Stimulated activated memory B cell treated with anti-CD40 and anti-IgM and Interleukin-4, amounts not matched to agents 10 μg/mL and 1 μg/mL and 100 μg/mL, for 72 hours (primary cell): ENCODE results near the gene FBXW11.
"Not testable (repeated sequence)": the region's sequence is repeated elsewhere in the genome, so short reads cannot be mapped to it uniquely, and the experiment has no call there.

Experiments
- ATAC-seq: fragments of 150-1000 bp; cut with Tn5 transposase; 2 replicates; pipeline ENCODE4 v1.10.0; 2021
- H3K27ac Mint-ChIP-seq: one replicate; pipeline ENCODE4 v1.8.0; 2022; ENCODE audit warnings: mild to moderate bottlenecking, mixed read lengths
- H3K27me3 Mint-ChIP-seq: one replicate; pipeline ENCODE4 v1.8.0; 2022; ENCODE audit warnings: mixed read lengths
- H3K36me3 Mint-ChIP-seq: one replicate; pipeline ENCODE4 v1.8.0; 2022; ENCODE audit warnings: mixed read lengths
- H3K4me1 Mint-ChIP-seq: one replicate; pipeline ENCODE4 v1.8.0; 2022; ENCODE audit warnings: mixed read lengths
- H3K4me3 Mint-ChIP-seq: one replicate; pipeline ENCODE4 v1.8.0; 2022; ENCODE audit warnings: mild to moderate bottlenecking, moderate library complexity, mixed read lengths
- H3K9me3 Mint-ChIP-seq: one replicate; pipeline ENCODE4 v1.8.0; 2022; ENCODE audit warnings: mixed read lengths

The FBXW11 gene

DNA sequence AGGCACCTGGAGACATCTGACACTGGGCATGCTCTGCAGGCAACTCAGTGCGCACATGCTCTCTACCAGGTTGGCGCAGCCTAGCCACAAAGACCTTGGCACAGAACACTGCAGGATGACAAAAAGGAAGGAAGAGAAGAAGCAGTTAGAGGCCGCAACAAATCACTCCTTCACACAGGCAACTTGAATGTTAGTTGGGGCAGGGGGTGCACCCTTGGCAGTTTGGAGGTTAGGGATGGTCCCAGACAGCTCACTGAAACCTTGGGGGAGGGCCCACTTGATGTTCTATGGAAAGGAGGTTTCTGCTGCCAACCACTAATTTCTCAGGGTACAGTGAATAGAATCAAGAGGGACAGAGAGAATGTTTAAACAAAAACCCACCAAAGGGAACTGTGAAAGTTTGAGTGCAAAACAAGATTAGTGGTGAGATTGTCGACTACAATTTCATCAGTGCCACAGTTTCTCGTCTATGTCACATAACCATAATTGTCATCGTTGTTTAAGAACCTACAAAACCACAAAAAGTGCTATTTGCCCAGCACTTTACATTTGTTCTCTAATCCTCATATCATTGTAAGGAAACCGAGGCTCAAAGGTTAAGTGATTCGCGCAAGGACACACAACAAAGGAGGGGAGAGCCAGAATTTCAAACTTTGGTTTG, 48.7 kb downstream of the FBXW11 start:
- Mint-ChIP-seq H3K27ac (peak overlapping the region; percentile 73), H3K9me3 (no peaks in the 10 kb centered on the region), H3K4me3 (peak overlapping the region; percentile 25), H3K36me3 (peaks cover 1% of the 10 kb centered on the region), H3K4me1 (peaks cover 77% of the 10 kb centered on the region), H3K27me3 (no peaks in the 10 kb centered on the region)
- peak; percentile 88 for ATAC-seq

DNA sequence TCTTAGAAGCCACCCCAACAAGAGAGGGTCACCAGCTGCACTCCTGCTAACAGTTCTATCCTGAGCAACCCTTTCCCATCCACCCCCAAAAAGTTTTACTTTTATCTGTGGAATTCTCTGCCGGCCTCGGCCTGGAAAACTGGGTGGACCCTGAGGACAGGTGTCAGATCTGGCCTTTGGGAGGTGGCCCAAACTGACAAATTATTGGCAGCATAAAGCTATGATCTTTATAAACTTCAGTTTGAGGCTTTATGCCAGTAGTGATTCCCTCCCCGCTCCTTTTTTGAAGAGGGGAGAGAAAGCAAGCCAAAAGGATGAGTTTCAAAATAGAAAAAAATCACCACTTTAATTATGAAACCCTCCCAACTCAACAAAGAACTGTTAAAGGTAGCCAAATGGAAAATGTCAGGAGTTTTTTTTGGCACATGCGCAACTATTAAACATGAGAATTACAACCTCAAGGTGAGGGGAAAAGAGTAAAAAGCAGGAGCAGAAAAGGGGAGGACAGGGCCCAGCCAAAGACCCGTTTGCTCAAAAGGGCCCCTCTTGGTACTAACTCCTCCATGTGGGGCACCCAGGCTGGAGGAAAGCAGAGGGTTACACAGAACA, 49.4 kb downstream of the FBXW11 start:
- no peak for ATAC-seq
- Mint-ChIP-seq H3K9me3 (no peaks in the 10 kb centered on the region), H3K4me1 (peaks cover 70% of the 10 kb centered on the region), H3K27ac (peak overlapping the region; percentile 73), H3K36me3 (no peaks in the 10 kb centered on the region), H3K27me3 (no peaks in the 10 kb centered on the region), H3K4me3 (peak overlapping the region; percentile 5)

DNA sequence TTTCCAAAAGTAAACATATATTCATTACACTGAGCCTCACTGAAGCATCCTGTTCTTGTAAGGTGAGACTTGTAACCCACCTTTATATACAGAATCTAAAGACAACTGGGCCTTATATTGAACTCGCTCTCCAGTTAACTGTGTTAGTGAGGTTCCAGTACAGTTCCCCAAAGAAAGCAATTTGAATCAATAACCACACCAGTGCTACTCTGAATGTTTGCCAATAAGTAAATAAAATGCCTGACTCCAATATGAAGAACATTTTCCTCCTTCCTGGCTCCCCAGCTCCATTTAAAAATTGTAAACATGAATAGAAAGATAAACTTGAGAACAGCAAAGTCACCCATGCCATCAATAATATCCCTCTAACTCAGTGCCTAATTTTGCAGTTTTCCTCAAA, 50.1 kb downstream of the FBXW11 start:
- ATAC-seq: no peak
- Mint-ChIP-seq H3K27ac (peak overlapping the region; percentile 73), H3K27me3 (no peaks in the 10 kb centered on the region), H3K36me3 (no peaks in the 10 kb centered on the region), H3K4me3 (no peak overlapping the region), H3K4me1 (peaks cover 63% of the 10 kb centered on the region), H3K9me3 (no peaks in the 10 kb centered on the region)

DNA sequence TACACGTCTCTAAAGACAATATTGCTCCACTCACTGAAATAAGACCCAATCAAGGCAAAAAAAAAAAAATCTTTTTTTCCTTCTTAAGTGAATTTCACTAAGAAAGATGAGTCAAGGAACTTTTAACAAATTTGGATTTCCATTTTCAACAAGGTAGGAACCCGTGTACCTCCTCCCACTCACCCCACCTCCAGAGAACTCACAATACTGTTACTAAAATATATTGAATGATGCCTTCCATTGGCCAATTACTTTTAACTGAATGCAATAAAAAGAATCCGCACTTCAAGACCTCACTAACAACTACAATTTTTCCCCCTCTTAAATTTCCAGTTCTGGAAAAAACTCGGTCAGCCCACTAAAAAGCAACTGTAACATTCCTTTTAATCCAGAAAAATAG, 50.7 kb downstream of the FBXW11 start:
- Mint-ChIP-seq H3K36me3 (no peaks in the 10 kb centered on the region), H3K4me3 (no peak overlapping the region), H3K27me3 (no peaks in the 10 kb centered on the region), H3K9me3 (no peaks in the 10 kb centered on the region), H3K4me1 (peaks cover 57% of the 10 kb centered on the region), H3K27ac (no peak overlapping the region)
- ATAC-seq: no peak

DNA sequence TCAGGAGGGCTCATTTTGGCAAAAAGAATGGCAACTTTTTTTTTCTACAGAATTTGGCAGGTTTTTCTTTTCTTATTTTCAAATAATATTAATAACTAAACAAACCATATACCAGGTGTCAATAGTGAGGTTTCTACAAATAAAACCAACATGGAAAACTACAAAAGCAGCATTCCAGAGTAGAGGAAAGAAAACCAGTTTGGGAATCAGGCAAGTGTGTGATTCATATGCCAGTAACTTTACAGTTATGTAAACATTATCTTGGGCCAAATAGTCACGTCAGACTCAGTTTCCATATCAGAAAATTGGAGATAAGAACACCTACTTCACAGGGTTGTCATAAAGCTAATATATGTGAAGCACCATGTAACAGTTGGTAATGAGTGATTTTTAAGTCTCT, 51.7 kb downstream of the FBXW11 start:
- H3K36me3 Mint-ChIP-seq: no peaks in the 10 kb centered on the region
- H3K9me3 Mint-ChIP-seq: no peaks in the 10 kb centered on the region
- H3K4me3 Mint-ChIP-seq: no peak overlapping the region
- H3K4me1 Mint-ChIP-seq: peaks cover 50% of the 10 kb centered on the region
- no peaks in the 10 kb centered on the region for H3K27me3 Mint-ChIP-seq
- no peak overlapping the region for H3K27ac Mint-ChIP-seq
- no peak for ATAC-seq

DNA sequence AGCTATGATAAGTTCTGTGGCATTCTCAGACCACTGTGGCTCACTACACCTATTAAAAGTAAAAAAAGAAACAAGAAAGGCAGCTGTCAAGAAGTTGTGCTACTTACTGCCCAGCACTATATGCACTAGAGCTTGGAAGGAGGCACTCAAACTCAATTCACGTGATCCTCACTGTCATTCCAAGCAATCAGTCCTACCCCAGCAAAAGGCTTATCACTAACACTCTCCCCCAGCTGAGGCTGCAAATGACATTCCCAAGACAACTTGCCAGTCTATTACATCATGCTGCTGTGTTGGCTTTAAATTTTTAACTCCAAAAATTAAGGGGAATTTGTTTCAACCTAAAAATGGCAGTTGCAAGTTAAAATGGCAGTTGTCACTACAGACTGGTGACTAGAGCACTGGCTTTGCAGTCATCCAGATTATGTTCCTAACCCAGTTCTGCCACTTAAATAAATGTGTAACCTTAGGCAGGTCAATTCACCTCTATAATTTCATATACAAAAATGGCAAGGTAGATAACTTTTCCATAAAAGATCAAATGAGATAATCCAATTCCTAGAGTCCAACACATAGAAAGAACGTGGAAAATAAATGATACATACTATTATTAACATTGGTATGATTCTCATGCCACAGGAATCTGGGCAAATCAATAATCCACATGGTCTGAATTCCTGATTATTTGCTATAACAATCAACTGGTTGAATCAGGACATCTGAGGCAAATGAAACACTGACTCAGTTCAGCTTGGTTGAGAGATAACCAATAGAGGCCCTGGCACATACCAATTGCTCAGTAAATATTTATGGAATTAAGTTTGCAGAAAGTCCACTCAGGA, 52.4 kb downstream of the FBXW11 start:
- H3K36me3 Mint-ChIP-seq: no peaks in the 10 kb centered on the region
- H3K27ac Mint-ChIP-seq: peak overlapping the region; percentile 24
- no peak for ATAC-seq
- no peak overlapping the region for H3K4me3 Mint-ChIP-seq
- H3K4me1 Mint-ChIP-seq: peaks cover 56% of the 10 kb centered on the region
- H3K9me3 Mint-ChIP-seq: no peaks in the 10 kb centered on the region
- no peaks in the 10 kb centered on the region for H3K27me3 Mint-ChIP-seq

DNA sequence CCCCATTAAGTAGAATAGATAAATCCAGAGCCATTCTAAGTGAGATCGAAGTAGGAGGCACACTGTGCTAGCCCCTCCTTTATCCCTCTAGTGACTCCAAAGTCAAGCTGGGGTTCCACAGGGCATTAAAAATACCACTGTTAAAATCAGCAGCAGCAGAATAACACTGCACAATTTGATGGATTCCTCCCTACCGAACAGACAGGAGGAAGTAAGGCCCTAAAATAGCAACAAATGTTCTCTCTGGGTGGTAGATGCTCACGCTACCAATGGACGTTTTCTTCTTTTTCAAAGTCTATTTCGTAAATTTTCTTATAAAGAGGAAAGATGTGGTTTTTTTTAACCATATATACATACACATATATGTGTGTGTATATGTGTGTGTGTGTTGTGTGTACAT, 54.4 kb downstream of the FBXW11 start:
- ATAC-seq: no peak
- no peaks in the 10 kb centered on the region for H3K27me3 Mint-ChIP-seq

DNA sequence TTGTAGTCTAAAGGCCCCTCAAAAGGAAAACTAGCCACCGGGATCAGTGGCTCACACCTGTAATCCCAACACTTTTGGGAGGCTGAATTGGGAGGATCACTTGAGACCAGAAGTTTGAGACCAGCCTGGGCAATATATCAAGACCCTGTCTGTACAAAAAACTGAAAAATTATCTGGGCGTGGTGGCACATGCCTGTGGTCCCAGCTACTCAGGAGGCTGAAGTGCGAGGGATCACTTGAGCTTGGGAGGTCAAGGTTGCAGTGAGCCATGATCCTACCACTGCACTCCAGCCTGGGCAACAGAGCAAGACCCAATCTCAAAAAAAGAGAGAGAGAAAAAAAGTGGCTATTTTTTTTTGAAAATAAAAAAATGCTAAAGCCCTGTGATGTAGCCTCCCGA, 55.2 kb downstream of the FBXW11 start:
- H3K36me3 Mint-ChIP-seq: no peaks in the 10 kb centered on the region
- no peaks in the 10 kb centered on the region for H3K9me3 Mint-ChIP-seq
- peaks cover 46% of the 10 kb centered on the region for H3K4me1 Mint-ChIP-seq
- no peak overlapping the region for H3K27ac Mint-ChIP-seq
- no peaks in the 10 kb centered on the region for H3K27me3 Mint-ChIP-seq
- no peak for ATAC-seq
- H3K4me3 Mint-ChIP-seq: no peak overlapping the region

More for the DNA sequence above, 54.4 kb downstream of the FBXW11 start:
- Mint-ChIP-seq H3K4me3 (no peak overlapping the region), H3K4me1 (peaks cover 46% of the 10 kb centered on the region), H3K27ac (no peak overlapping the region), H3K9me3 (no peaks in the 10 kb centered on the region), H3K36me3 (no peaks in the 10 kb centered on the region)

DNA sequence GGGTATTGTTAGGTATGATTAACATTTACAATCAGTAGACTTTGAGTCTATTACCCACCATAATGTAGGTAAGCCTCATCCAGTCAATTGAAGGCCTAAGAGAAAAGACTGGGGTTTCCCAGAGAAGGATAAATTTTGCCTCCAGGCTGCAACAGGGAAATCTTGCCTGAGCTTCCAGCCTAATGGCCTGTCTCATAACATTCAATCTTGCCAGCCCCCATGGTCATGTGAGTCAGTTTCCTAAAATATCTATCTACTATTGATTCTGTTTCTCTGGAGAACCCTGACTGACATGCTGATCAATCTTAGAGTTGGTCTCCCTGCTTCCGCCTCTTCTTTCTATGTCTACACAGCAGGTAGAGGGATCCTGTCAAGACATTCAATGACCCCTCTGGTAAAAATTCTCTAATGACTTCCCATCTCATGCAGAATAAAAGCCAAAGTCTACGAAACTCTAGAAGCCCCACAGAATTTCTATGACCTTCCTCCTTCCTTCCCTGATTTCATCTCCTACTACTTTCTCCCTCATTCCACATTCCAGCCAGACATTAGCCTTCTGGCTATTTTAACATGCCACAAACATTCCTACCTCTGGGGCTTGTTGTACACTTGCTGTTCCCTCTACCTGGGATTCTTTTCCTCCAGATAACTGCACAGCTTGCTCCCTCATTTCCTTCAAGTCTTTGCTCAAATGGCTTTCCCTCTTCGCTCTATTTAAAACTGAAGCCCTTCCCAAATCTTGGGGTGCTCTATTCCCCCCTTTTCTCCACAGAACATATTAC, 60.2 kb downstream of the FBXW11 start:
- no peaks in the 10 kb centered on the region for H3K27me3 Mint-ChIP-seq
- no peaks in the 10 kb centered on the region for H3K9me3 Mint-ChIP-seq
- H3K4me3 Mint-ChIP-seq: no peak overlapping the region
- H3K36me3 Mint-ChIP-seq: peaks cover 6% of the 10 kb centered on the region
- no peak for ATAC-seq
- no peak overlapping the region for H3K27ac Mint-ChIP-seq
- H3K4me1 Mint-ChIP-seq: peaks cover 57% of the 10 kb centered on the region

DNA sequence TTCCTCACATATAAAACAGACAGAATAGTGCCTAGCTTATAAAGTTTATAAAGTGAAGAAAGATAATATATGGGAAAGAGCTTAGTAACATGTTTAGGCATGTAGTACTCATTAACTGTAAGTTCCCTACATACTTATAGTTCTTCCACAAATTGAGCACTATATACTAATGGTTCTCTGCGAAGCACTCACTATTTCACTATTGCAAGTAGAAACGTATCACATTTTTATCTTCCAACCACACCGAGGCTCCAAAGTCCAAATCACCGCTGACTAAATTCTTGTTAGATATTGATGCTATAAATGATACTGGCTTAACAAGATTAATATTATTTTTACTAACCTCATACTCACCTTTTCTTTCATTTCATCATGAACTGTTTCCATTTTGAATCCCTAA, 61.0 kb downstream of the FBXW11 start:
- Mint-ChIP-seq H3K4me1 (peaks cover 64% of the 10 kb centered on the region), H3K36me3 (peaks cover 6% of the 10 kb centered on the region), H3K9me3 (no peaks in the 10 kb centered on the region), H3K27me3 (no peaks in the 10 kb centered on the region), H3K27ac (no peak overlapping the region), H3K4me3 (no peak overlapping the region)
- no peak for ATAC-seq

DNA sequence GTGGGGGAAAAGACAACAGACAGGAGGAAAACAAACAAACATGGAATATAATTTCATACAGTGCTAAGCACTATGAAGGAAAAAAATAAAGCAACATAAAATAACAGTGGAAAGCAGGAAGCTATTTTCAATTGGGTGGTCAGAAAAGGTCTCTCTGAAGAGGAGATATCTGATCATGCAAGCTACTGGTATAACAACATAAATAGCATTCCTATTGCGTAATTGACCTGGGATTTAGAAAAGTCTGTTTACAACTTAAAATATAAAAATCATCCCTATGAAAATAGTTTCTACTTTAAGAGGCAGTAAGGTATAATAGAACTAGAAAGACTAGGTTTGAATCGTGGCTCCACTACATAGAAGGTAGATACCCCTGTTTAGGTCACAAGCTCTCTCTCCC, 61.4 kb downstream of the FBXW11 start:
- peaks cover 68% of the 10 kb centered on the region for H3K4me1 Mint-ChIP-seq
- no peak for ATAC-seq
- no peaks in the 10 kb centered on the region for H3K27me3 Mint-ChIP-seq
- H3K36me3 Mint-ChIP-seq: peaks cover 6% of the 10 kb centered on the region
- no peaks in the 10 kb centered on the region for H3K9me3 Mint-ChIP-seq
- H3K4me3 Mint-ChIP-seq: no peak overlapping the region
- H3K27ac Mint-ChIP-seq: no peak overlapping the region

DNA sequence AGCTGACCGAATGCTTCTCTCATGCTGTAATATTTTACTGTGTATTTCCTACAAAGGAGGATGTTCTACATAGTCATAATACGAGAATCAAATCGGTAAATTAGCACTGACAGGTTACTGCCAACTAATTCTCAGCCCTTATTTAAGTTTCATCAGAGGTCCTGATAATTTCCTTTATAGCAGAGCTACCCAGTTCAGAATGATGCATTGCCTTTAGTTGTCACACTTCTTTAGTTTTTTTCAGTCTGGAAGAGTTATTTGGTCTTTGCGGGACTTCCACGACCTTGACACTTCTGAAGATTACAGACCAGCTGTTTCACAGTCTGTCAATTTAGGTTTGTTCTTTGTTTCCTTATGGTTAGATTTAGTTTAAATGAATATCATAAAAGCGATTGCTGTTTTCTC, 64.3 kb downstream of the FBXW11 start:
- H3K9me3 Mint-ChIP-seq, H3K36me3 Mint-ChIP-seq, H3K27me3 Mint-ChIP-seq, H3K4me3 Mint-ChIP-seq: not testable (repeated sequence)
- Mint-ChIP-seq H3K27ac (peak overlapping the region; percentile 40), H3K4me1 (peaks cover 60% of the 10 kb centered on the region)
- peak; percentile 48 for ATAC-seq

DNA sequence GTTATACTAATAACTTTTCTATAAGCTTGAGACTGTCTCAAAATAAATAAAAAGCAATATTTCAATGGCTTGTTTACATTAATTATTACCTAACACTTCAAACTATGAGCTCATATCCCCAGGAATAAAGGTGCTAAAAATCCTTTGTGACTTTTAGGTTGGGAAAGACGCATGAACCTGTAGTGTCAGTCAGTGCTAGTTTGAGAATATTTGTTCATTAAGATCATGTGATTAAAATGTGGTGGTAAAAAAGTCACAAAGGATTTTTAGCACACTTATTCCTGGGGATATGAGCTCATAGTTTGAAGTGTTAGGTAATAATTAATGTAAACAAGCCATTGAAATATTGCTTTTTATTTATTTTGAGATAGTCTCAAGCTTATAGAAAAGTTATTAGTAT, 64.8 kb downstream of the FBXW11 start:
- H3K27me3 Mint-ChIP-seq, H3K9me3 Mint-ChIP-seq, H3K4me3 Mint-ChIP-seq, H3K36me3 Mint-ChIP-seq, ATAC-seq, H3K27ac Mint-ChIP-seq: not testable (repeated sequence)
- H3K4me1 Mint-ChIP-seq: peaks cover 58% of the 10 kb centered on the region

DNA sequence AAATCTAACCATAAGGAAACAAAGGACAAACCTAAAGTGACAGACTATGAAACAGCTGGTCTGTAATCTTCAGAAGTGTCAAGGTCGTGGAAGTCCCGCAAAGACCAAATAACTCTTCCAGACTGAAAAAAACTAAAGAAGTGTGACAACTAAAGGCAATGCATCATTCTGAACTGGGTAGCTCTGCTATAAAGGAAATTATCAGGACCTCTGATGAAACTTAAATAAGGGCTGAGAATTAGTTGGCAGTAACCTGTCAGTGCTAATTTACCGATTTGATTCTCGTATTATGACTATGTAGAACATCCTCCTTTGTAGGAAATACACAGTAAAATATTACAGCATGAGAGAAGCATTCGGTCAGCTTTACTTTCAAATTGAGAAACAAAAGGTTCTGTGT, 65.2 kb downstream of the FBXW11 start:
- not testable (repeated sequence) for H3K36me3 Mint-ChIP-seq, H3K27me3 Mint-ChIP-seq, H3K4me3 Mint-ChIP-seq, H3K9me3 Mint-ChIP-seq, ATAC-seq, H3K27ac Mint-ChIP-seq
- peaks cover 58% of the 10 kb centered on the region for H3K4me1 Mint-ChIP-seq

DNA sequence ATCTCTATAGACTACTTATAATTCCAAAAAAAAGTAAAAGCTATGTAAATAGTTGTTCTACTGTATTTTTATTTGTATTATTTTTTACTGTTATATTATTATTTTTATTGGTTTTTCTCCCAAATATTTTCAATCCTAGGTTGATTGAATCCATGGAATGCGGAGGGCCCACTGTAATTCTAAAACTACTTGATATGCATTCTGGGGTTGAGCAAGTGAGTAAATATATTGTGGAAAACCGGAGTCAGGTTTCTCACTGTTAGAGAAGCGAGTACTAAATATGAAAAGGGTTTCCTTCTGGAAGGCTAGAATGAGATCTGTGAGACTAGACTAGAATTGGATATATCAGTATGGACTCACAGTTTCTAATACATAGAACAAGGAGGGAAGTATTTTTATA, 66.5 kb downstream of the FBXW11 start:
- no peaks in the 10 kb centered on the region for H3K27me3 Mint-ChIP-seq
- H3K9me3 Mint-ChIP-seq: no peaks in the 10 kb centered on the region
- ATAC-seq: no peak
- H3K27ac Mint-ChIP-seq: peak overlapping the region; percentile 35
- H3K4me1 Mint-ChIP-seq: peaks cover 46% of the 10 kb centered on the region
- H3K36me3 Mint-ChIP-seq: peaks cover 6% of the 10 kb centered on the region
- no peak overlapping the region for H3K4me3 Mint-ChIP-seq
